SK-N-SH treated with all-trans-retinoic acid at 6 μM for 48 hours (cell line): Measurements from ENCODE around the gene HS6ST3.

Experiments used
- ARNTL ChIP-seq: fragments of 450-650 bp; formaldehyde crosslinking; IDR thresholded peaks from 2 replicates; pipeline ENCODE4 v1.5.0; 2020; ENCODE audit warnings: low read depth, mild to moderate bottlenecking, moderate library complexity, borderline replicate concordance
- BACH2 ChIP-seq: fragments of 250-450 bp; sonication (Bioruptor Pico); IDR thresholded peaks from 2 replicates; pipeline ENCODE4 v1.9.0; 2021; ENCODE audit warnings: mild to moderate bottlenecking, borderline replicate concordance
- CSDC2 ChIP-seq: fragments of 250-450 bp; sonication (Bioruptor Pico); IDR thresholded peaks from 2 replicates; pipeline ENCODE4 v1.5.0; 2020; ENCODE audit warnings: mild to moderate bottlenecking, moderate library complexity
- OSR1 ChIP-seq: fragments of 250-450 bp; sonication (Bioruptor Pico); IDR thresholded peaks from 2 replicates; pipeline ENCODE4 v1.8.0; 2022; ENCODE audit warnings: moderate library complexity, mild to moderate bottlenecking, inconsistent platforms
- ZC3H10 ChIP-seq: fragments of 250-450 bp; sonication (Bioruptor Pico); IDR thresholded peaks from 2 replicates; pipeline ENCODE4 v1.5.1; 2021; ENCODE audit warnings: mild to moderate bottlenecking, moderate library complexity
- ZFP3 ChIP-seq: fragments of 250-450 bp; sonication (Bioruptor Pico); IDR thresholded peaks from 2 replicates; pipeline ENCODE4 v1.5.0; 2020; ENCODE audit warnings: mild to moderate bottlenecking, moderate library complexity
- ZFP30 ChIP-seq: fragments of 450-650 bp; formaldehyde crosslinking; IDR thresholded peaks from 2 replicates; pipeline ENCODE4 v1.5.0; 2022; ENCODE audit warnings: mild to moderate bottlenecking, moderate library complexity
- ZNF8 ChIP-seq: fragments of 450-650 bp; formaldehyde crosslinking; IDR thresholded peaks from 2 replicates; pipeline ENCODE4 v1.5.0; 2020; ENCODE audit warnings: mild to moderate bottlenecking, moderate library complexity
- TF ChIP-seq, protein P1 (sequence below): fragments of 250-450 bp; sonication (Bioruptor Pico); IDR thresholded peaks from 2 replicates; pipeline ENCODE4 v1.8.0; 2020; ENCODE audit warnings: mild to moderate bottlenecking, moderate library complexity, borderline replicate concordance
- TF ChIP-seq, protein P2 (sequence below): fragments of 250-450 bp; sonication (Bioruptor Pico); IDR thresholded peaks from 2 replicates; pipeline ENCODE4 v1.5.1; 2021; ENCODE audit warnings: mild to moderate bottlenecking, moderate library complexity
- TF ChIP-seq, protein P3 (sequence below): fragments of 250-450 bp; sonication (Bioruptor Pico); IDR thresholded peaks from 2 replicates; pipeline ENCODE4 v1.5.0; 2020; ENCODE audit warnings: mild to moderate bottlenecking, moderate library complexity

DNA sequence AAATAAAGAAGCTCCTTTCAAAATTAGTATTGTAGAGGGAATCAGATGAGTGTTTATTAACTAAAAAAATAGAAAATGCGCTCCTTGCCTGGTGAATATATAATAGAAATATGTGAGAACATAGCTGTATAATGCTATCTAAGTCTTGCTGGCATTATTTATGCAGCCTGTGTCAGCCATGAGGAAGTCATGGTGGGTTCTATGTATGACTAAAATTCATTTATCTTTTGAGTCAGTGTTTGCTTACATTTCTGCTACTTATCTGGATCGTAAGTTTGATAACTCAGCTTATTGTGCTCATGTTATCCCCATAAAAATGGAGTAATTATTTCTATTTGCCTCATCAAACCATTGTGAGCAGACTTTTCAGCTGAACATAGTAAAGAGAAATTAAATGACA is 455.1 kb downstream of the HS6ST3 start:
- TF ChIP-seq, protein P1, sequence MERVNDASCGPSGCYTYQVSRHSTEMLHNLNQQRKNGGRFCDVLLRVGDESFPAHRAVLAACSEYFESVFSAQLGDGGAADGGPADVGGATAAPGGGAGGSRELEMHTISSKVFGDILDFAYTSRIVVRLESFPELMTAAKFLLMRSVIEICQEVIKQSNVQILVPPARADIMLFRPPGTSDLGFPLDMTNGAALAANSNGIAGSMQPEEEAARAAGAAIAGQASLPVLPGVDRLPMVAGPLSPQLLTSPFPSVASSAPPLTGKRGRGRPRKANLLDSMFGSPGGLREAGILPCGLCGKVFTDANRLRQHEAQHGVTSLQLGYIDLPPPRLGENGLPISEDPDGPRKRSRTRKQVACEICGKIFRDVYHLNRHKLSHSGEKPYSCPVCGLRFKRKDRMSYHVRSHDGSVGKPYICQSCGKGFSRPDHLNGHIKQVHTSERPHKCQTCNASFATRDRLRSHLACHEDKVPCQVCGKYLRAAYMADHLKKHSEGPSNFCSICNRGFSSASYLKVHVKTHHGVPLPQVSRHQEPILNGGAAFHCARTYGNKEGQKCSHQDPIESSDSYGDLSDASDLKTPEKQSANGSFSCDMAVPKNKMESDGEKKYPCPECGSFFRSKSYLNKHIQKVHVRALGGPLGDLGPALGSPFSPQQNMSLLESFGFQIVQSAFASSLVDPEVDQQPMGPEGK (CRISPR knock-in tag): no peak
- TF ChIP-seq, protein P2, sequence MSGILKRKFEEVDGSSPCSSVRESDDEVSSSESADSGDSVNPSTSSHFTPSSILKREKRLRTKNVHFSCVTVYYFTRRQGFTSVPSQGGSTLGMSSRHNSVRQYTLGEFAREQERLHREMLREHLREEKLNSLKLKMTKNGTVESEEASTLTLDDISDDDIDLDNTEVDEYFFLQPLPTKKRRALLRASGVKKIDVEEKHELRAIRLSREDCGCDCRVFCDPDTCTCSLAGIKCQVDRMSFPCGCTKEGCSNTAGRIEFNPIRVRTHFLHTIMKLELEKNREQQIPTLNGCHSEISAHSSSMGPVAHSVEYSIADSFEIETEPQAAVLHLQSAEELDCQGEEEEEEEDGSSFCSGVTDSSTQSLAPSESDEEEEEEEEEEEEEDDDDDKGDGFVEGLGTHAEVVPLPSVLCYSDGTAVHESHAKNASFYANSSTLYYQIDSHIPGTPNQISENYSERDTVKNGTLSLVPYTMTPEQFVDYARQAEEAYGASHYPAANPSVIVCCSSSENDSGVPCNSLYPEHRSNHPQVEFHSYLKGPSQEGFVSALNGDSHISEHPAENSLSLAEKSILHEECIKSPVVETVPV (CRISPR knock-in tag): no peak
- TF ChIP-seq ZFP3 (CRISPR knock-in tag) (no peak), CSDC2 (CRISPR knock-in tag) (no peak), ZFP30 (CRISPR knock-in tag) (no peak), BACH2 (CRISPR knock-in tag) (no peak), ZNF8 (CRISPR knock-in tag) (no peak), ARNTL (CRISPR knock-in tag) (no peak), ZC3H10 (CRISPR knock-in tag) (no peak), OSR1 (CRISPR knock-in tag) (no peak)
- TF ChIP-seq, protein P3, sequence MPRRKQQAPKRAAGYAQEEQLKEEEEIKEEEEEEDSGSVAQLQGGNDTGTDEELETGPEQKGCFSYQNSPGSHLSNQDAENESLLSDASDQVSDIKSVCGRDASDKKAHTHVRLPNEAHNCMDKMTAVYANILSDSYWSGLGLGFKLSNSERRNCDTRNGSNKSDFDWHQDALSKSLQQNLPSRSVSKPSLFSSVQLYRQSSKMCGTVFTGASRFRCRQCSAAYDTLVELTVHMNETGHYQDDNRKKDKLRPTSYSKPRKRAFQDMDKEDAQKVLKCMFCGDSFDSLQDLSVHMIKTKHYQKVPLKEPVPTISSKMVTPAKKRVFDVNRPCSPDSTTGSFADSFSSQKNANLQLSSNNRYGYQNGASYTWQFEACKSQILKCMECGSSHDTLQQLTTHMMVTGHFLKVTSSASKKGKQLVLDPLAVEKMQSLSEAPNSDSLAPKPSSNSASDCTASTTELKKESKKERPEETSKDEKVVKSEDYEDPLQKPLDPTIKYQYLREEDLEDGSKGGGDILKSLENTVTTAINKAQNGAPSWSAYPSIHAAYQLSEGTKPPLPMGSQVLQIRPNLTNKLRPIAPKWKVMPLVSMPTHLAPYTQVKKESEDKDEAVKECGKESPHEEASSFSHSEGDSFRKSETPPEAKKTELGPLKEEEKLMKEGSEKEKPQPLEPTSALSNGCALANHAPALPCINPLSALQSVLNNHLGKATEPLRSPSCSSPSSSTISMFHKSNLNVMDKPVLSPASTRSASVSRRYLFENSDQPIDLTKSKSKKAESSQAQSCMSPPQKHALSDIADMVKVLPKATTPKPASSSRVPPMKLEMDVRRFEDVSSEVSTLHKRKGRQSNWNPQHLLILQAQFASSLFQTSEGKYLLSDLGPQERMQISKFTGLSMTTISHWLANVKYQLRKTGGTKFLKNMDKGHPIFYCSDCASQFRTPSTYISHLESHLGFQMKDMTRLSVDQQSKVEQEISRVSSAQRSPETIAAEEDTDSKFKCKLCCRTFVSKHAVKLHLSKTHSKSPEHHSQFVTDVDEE (CRISPR knock-in tag): no peak
